HG03066 (cell line): ENCODE measurements around the gene RNU1-1.
"Not testable (repeated sequence)": the region's sequence is repeated elsewhere in the genome, so short reads cannot be mapped to it uniquely, and the experiment has no call there.

Source experiments
- ATAC-seq: cut with Tn5 transposase; IDR thresholded peaks from one replicate; pipeline ENCODE4 v1.9.1; 2021; ENCODE audit warnings: low read depth; ENCODE audit not compliant: unreplicated experiment

RNU1-1 gene

GRCh38 chr1:16514107-16515055, at the start of gene RNU1-1:
Gene RNU1-1, minus strand, starts transcription at chr1:16514285.
- not testable (repeated sequence) for ATAC-seq

GRCh38 chr1:16561035-16561434, 47.0 kb upstream of the RNU1-1 start:
- ATAC-seq, result not testable (repeated sequence)

- ATAC-seq, result not testable (repeated sequence)
These were observed 46.4 kb upstream of the RNU1-1 start for GRCh38 chr1:16560498-16560897.

GRCh38 chr1:16559688-16560087, 45.6 kb upstream of the RNU1-1 start:
- ATAC-seq, result not testable (repeated sequence)

- not testable (repeated sequence) for ATAC-seq
These were observed 42.9 kb upstream of the RNU1-1 start for GRCh38 chr1:16557034-16557433.

GRCh38 chr1:16553244-16553643, 39.2 kb upstream of the RNU1-1 start:
- ATAC-seq, result not testable (repeated sequence)

- not testable (repeated sequence) for ATAC-seq
These were observed 36.3 kb upstream of the RNU1-1 start for GRCh38 chr1:16550212-16550918.

GRCh38 chr1:16549545-16549944, 35.5 kb upstream of the RNU1-1 start:
- ATAC-seq, result not testable (repeated sequence)

- ATAC-seq, result not testable (repeated sequence)
These were observed 33.6 kb upstream of the RNU1-1 start for GRCh38 chr1:16547502-16548241.

- not testable (repeated sequence) for ATAC-seq
These were observed 31.6 kb upstream of the RNU1-1 start for GRCh38 chr1:16545682-16546095.

GRCh38 chr1:16540421-16540893, 26.4 kb upstream of the RNU1-1 start:
- not testable (repeated sequence) for ATAC-seq

- not testable (repeated sequence) for ATAC-seq
These were observed 23.4 kb upstream of the RNU1-1 start for GRCh38 chr1:16537528-16537927.

- not testable (repeated sequence) for ATAC-seq
These were observed 22.7 kb upstream of the RNU1-1 start for GRCh38 chr1:16536796-16537195.

GRCh38 chr1:16535898-16536297, 21.8 kb upstream of the RNU1-1 start:
- not testable (repeated sequence) for ATAC-seq

- ATAC-seq, result not testable (repeated sequence)
These were observed 21.4 kb upstream of the RNU1-1 start for GRCh38 chr1:16535487-16535886.

- not testable (repeated sequence) for ATAC-seq
These were observed 20.9 kb upstream of the RNU1-1 start for GRCh38 chr1:16534829-16535456.

GRCh38 chr1:16534239-16534828, 20.2 kb upstream of the RNU1-1 start:
- ATAC-seq, result not testable (repeated sequence)

GRCh38 chr1:16532235-16532991, 18.3 kb upstream of the RNU1-1 start:
- not testable (repeated sequence) for ATAC-seq

- ATAC-seq, result not testable (repeated sequence)
These were observed 14.3 kb upstream of the RNU1-1 start for GRCh38 chr1:16528338-16528737.
